Hematopoietic multipotent progenitor cell treated with erythropoietin and hydrocortisone succinate and interleukin-3 and kit ligand, for 6 days (in vitro differentiated cells): Measurements from ENCODE around the gene RHOB.
"Not testable (repeated sequence)": the region's sequence is repeated elsewhere in the genome, so short reads cannot be mapped to it uniquely, and the experiment has no call there.

Experiments
- DNase-seq: peaks from one replicate; pipeline ENCODE4 v3.0.0-alpha.2; 2015

The RHOB gene

GRCh38 chr2:20423359-20423758 lies 23.5 kb upstream of the RHOB start:
- no peak for DNase-seq

- peak; percentile 37 for DNase-seq
These were observed 23.0 kb upstream of the RHOB start for GRCh38 chr2:20423847-20424246.

- peak; percentile 85 for DNase-seq
These were observed 22.3 kb upstream of the RHOB start for GRCh38 chr2:20424300-20425290.

- DNase-seq = no peak
These were observed 21.4 kb upstream of the RHOB start for GRCh38 chr2:20425371-20425881.

GRCh38 chr2:20425884-20426283 lies 21.0 kb upstream of the RHOB start:
- DNase-seq = no peak

- DNase-seq = no peak
These were observed 18.8 kb upstream of the RHOB start for GRCh38 chr2:20427931-20428526.

- no peak for DNase-seq
These were observed 18.0 kb upstream of the RHOB start for GRCh38 chr2:20428717-20429490.

GRCh38 chr2:20429528-20429927 lies 17.3 kb upstream of the RHOB start:
- DNase-seq = peak; percentile 52

- no peak for DNase-seq
These were observed 16.8 kb upstream of the RHOB start for GRCh38 chr2:20430035-20430434.

- DNase-seq = peak; percentile 61
These were observed 16.2 kb upstream of the RHOB start for GRCh38 chr2:20430461-20431300.

GRCh38 chr2:20431301-20431698 lies 15.6 kb upstream of the RHOB start:
- DNase-seq = no peak

- no peak for DNase-seq
These were observed 15.1 kb upstream of the RHOB start for GRCh38 chr2:20431772-20432171.

- no peak for DNase-seq
These were observed 14.2 kb upstream of the RHOB start for GRCh38 chr2:20432714-20433113.

- no peak for DNase-seq
These were observed 13.6 kb upstream of the RHOB start for GRCh38 chr2:20433249-20433648.

GRCh38 chr2:20433946-20434553 lies 12.8 kb upstream of the RHOB start:
- DNase-seq = no peak

- no peak for DNase-seq
These were observed 12.1 kb upstream of the RHOB start for GRCh38 chr2:20434588-20435294.

GRCh38 chr2:20435456-20435855 lies 11.4 kb upstream of the RHOB start:
- DNase-seq = not testable (repeated sequence)

- DNase-seq = peak; percentile 38
These were observed 10.0 kb upstream of the RHOB start for GRCh38 chr2:20436716-20437470.

- DNase-seq = no peak
These were observed 8.3 kb upstream of the RHOB start for GRCh38 chr2:20438334-20439192.

GRCh38 chr2:20439193-20439475 lies 7.7 kb upstream of the RHOB start:
- DNase-seq = no peak
